NCI-H2227 treated with DMSO at 0.1 percent for 48 hours (cell line): ENCODE data around the gene DPYD.

Experiments
- DNase-seq: peaks from one replicate; lab custom pipeline; 2025; lab: John Stamatoyannopoulos, UW

Gene DPYD

DNA sequence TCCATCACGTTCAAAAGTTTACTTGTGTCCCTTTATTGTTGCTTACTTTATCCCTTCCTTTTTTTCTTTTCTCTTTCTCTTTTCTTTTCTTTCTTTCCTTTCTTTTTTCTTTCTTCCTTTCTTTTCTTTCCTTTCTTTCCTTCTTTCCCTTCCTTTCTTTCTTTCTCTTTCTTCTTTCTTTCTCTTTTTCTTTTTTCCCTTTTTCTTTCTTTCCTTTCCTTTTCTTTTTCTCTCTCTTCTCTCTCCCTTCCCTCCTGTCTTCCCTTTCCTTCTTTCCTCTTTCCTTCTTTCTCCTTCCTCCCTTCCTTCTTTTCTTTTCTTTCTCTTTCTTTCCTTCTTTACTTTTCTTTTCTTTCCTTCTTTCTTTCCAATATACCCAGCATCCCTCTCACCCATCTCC lies 391.2 kb downstream of the DPYD start:
- no peak for DNase-seq

DNA sequence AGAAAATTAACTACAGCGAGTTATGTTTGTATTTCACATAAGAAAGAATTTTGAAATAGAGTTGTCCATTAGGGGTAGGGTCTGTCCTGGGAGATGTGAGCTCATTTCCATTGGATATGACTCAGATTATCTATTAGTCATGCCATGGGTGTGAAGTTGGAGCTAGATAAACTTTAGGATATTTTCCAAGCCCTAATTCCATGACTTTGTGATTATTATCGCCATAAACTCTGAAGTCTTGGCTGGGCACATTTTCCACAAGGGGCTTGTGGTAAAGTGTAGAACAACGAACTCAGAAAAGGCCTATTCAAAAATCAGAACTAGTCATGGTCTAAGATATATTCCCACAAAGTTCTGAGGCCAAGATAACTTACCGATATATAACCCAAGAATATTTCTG lies 396.6 kb downstream of the DPYD start:
- no peak for DNase-seq

DNA sequence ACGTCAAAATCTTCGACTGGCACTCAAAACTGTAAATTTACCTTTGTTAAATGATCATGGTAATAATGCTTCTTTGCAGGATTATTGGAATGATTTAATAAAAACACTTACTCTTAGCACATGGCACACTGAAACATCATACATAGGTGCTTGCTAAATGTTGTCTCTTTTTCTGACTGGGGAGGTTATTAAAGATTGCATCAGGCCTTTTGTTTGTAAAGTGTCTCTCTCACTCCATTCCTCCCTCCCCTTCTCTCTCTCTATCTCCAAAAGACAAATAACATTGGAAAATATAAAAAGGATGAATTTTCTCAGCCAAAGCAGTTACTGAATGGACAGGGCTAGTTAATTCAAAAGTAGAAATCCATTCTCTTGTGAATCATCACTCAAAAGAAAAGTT lies 404.2 kb downstream of the DPYD start:
- no peak for DNase-seq

DNA sequence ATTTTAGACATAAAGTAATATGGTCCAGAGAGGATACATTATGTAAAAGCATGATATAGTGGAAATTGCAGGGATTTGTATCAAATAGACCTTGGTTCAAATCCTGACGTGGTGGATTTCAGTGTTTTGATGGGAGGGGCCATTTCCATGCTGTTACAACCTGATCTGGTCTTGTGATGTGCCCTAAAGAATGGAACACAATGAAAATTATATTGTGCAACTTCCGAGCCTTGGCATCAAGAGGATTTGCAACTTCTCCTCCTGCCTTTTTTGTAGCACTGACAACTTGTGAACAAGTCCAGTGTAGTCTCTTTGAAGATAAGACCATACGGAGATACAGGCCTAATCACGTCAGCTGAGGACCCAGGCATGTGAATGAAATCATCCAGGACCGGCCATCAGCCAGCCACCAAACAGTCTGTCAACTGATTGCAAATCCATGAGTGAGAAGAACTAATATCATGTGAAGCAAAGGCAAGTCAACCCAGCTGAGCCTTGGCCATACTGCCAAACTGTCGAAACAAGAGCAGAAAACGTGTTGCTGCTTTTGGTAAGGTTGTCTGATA lies 412.1 kb downstream of the DPYD start:
- no peak for DNase-seq

DNA sequence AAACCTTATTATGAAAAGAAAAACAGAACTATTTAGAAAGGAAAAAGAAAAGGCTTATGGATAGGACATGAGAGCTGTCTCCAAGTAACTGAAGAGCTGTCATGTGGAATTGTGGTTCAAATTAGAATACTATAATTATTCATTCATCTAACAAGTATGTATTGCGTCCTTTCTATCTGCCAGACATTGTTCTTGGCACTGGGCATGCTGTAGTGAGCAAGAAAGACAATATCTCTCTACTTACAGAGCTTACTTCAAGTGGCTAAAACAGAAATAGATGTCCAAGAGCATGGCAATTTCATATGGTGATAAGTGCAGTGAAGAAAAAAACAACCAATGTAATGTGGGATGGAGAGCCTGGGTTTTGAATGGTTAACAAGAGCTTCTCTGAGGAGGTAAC lies 413.0 kb downstream of the DPYD start:
- DNase-seq: no peak

DNA sequence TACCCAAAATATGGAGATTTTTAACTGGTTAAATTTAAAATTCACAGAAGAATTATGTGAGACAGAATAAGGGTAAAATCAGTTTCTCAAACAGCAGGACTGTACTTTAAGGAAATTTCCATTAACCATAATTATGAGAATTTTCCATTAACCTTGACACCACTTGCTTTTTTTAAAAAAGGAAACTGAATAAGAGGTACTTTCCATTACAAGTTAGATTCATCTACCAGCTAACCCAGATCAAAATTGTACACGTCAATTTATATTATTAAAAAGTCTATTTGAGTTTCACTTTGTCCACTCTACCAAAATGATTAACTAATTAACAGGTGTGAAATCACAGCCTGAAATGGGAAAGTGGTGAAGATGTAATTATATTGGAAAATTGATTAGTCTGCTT lies 414.5 kb downstream of the DPYD start:
- no peak for DNase-seq

DNA sequence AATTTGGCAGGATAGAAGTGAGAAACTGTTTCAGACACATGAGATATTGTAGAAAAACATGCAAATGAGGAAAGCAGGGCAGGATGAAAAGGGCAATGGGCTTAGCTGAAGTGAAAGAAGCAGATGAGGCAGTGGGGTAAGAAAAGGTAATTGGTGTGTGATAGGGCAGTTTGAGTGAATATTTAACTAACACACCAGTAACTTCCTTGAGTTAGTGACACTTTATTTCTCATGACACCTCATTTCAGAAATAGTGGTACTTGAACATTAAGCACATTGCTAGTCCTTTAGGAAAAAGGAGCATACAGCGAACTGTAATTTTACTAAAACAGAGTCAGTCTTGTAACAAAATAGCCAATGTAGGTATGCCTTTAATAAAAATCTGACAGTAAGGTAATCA lies 415.0 kb downstream of the DPYD start:
- no peak for DNase-seq

DNA sequence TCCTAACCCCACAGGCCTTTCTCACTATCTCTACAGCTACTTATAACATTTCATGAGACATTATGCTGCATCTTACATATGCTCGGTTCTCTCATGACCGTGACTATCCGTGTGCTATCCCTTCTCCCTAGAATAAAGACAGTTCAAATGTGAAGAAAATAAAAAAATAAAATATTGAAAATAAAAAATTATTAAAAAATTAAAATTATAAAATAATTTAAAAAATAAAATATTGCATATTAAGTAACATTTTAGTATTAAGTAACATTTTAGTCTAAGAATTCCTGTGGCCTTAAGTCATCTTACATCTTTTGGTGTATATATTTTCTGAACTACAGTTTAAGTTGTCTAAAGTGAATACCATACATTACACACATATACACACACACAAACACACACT lies 415.5 kb downstream of the DPYD start:
- DNase-seq: no peak

DNA sequence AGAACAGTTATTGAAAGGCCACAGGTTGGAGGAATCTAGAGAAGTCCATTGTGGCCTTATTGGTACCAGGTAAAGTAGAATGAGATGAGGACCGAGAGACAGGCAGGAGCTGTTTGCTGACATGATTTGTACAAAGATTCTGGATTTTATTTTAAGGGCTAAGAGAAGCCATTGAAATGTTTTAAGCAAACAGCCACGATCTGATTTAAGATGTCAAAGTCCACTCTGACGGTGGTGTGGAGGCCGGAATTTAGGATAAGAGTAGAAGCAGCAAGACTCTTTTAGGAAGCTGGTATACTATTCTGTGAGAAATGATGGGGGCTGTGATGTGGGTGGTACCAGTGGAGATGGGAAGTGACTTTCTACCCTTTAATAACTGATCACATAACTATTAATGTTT lies 418.5 kb downstream of the DPYD start:
- no peak for DNase-seq

DNA sequence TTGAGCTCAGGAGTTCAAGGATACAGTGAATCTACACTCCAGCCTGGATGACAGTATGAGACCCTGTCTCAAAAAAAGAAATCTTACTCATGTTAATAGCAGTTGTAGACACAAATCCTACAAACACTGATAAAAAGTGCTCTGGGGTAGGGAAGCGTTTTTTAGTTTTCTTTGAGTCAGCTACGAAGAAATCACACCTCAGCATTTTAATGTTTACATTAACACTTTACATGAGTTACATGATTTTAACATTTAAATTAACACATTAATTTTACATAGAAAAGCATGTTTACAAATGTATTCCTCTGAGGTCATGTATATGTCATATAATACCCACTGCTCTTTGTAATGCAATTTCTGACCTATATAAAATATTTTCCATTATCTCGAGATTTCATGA lies 419.2 kb downstream of the DPYD start:
- DNase-seq: no peak

DNA sequence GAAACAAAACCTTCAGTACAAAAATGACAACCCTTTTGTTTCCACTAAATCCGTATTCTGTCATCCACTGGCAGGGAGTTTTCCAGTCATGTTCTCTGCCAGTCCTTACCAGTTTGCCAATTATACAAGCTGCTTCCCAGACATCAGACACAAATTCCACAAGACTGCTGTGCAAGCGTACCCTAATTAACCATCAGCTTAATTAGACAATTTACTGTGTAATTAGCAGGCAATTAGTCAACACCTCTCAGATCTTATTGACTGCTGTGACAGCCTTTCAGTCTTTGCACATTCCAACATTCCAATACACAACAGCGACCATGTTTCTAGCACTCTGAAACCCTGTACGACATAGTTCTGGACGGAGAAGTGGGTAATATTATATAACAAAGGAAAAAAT lies 420.1 kb downstream of the DPYD start:
- no peak for DNase-seq

DNA sequence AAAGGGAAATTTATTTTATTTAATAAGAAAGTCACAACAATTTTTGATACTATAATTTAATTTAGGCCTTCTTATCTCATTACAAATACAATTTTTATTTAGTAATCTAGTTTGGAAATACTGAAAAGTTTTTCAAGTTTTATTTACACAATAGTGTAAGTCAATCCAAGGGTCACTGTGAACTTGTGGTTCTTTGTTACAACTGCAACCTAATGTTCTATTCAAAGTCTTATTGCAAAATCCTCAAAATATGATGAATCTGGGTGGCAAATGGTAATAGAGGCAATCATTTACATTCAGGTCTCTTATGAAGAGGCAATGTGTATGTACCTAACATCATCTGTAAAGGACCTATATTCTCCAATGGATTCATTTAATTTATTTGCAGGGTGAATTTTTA lies 421.2 kb downstream of the DPYD start:
- DNase-seq: no peak

DNA sequence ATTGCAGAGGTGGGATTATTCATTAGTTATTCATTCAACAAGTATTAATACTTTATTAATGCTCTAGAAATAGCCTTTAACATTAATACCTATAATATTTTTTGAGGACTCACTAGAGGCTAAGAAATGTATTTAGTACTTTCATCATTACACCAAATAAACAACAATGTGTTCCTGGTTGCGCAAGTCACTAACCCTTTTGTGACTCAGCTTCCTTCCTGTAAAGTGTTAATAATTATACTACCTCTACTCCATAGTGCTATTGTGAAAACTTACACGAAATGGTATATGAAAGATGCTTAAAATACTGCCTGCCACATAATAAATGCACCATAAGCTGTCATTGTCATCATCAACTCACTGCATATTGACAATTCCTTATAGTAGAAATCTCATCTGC lies 431.0 kb downstream of the DPYD start:
- DNase-seq: no peak

DNA sequence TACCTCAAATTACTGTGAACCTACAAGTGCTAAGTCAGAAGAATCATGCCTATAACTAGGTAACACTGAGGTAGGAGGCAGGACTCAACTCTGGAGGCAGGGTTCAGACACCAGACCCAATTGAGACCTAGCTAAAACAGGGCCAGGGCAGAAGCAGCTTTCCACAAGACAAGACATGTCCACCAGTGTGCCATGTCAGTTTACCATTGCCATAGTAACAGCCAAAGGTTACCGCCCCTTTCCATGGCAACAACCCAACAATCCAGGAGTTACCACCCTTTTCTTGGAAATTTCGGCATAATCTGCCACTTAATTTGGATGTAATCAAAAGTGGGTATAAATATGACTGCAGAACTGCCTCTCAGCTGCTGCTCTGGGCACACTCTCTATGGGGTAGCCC lies 432.3 kb downstream of the DPYD start:
- no peak for DNase-seq

DNA sequence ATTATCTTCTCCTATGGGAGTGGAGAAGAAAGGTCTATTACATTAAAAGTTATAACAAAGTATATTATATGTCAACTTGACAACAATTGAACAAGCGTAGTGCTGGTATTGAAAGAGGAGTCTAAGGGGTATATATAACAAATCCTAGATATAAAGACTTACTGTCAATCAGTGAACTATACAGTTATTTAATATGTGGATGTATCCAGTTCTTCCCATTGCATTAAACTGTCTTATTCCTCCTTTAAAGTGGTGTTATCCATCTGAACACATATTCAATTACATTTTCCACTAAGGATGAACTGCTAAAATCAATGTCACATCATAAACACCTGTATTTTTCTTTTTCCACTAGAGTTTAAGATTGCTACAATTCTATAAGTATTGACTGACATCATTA lies 438.8 kb downstream of the DPYD start:
- no peak for DNase-seq

DNA sequence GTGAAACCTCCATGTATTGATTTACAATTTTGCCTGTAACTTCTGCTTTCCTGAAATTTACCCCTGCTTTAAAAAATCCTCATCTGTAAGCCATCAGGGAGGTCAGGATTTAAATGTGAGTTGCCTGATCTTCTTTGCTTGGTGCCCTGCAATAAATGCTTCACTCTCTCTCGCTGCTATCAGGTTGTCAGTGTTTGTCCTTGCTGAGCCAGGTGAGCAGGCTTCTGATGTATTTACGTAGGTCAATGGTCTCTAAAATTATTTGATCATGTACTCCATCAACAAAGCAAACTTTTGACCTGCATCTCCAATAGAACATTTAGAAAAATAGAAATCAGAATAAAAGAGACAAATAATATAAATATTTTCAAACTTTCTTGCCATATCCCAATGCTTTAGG lies 453.4 kb downstream of the DPYD start:
- DNase-seq: no peak

DNA sequence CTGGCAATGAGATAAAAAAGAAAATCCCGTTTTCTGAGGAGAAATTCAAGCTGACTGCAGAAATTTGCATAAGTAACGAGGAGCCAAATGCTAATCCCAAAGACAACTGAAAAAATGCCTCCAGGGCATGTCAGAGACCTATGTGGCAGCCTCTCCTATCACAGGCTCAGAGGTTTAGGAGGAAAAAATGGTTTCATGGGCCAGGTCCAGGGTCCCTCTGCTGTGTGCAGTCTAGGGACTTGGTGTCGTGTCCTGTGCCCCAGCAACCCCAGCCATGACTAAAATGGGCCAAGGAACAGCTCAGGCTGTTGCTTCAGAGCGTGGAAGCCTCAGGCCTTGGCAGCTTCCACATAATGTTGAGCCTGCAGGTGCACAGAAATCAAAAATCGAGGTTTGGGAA lies 456.5 kb downstream of the DPYD start:
- no peak for DNase-seq

DNA sequence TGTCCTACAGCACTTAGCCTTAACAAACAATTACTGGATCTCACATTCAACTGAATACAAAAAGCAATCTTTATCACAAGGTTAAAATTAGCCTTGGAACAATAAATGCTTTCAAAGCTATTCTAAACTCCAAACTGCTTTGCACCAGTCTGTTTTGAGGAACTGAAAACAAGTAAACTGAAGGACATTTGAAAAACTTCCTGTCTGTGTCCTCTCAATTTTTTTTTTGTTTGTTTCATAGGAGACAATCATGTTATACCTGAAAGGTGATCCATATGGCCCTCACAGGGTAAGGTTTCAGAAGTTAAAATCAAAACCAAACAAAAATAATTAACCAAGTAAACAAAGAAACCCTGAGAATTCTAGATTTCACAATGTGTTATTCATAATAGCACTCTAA lies 459.1 kb downstream of the DPYD start:
- no peak for DNase-seq

DNA sequence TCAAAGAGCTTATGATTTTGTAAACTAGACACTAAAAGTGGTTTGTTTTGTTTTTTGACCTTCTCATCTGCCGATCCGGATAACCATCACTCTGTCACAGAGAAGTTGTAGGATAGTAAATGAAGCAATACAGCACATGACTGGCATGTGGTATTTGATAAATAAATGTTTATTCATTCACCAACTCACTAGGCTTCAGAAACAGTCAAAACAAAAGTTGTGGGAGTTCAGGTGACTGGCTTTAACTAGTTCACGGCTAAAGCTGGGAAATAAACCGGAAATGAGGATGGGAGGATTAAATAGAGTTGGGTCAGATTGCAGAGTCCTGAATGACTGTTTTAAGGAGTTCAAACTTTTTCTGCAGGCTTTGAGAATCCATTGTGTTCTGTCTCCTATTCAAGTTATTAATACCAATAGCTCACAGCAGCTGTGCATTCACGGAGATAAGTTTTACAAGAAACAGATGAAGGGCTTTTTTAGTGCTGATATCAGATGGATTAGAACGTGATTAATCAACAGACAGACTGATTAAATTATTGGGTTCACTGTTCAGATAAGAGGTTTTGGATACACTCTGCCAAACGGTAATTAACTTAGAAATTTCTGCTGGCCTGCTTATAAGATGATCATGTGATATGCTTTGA lies 463.3 kb downstream of the DPYD start:
- DNase-seq: no peak

DNA sequence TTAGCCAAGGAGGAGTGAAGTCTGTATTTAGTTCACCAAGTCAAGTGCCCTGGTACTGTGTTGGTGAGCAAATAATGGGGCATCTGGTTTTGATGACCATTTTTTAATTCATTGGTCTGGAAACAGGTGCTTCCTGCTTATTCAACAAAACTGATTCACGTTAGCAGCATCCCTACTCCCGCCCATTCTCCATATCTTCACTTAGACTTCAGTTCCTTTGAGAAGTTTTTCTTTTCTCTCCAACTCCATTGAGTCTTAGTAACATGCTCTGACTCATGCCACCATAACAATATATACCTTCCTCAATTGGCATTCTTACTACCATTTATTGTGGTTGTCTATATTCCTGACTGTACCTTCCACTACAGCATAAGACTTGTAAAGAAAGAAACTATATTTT lies 468.9 kb downstream of the DPYD start:
- no peak for DNase-seq

DNA sequence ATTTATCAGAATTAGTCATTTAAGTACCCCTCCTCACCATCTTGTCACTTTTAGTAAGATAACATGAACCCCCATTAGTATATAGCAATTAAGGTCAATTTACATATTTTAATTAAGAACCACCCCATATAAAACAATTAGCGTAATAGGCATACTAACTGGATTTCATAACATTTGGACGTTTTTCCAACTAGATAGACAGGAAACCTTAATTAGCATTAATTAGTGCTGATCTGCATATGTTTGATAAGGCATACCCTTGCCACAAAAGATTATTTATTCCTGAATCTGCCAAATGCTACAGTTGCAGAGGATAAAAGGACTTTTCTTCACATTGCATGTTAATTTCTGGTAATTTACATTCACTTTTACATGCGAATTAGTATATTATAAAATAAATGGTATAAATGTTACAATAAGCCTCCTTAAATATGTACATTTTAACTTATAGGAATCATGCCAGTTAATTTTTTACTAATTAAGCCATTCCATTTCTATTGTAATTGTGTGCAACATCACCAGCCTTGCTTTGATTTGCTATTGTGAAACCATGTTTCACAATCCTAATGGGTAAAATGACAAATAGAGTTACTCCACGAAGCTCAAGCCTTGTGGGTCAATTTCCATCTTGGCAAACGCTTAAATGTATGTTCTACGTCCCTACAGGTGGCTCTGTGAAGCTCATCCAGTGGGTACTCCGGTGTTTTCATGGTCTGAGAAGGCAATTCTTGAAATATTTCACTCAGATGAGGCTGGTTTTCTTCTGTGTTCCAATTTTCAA lies 469.6 kb downstream of the DPYD start:
- no peak for DNase-seq

DNA sequence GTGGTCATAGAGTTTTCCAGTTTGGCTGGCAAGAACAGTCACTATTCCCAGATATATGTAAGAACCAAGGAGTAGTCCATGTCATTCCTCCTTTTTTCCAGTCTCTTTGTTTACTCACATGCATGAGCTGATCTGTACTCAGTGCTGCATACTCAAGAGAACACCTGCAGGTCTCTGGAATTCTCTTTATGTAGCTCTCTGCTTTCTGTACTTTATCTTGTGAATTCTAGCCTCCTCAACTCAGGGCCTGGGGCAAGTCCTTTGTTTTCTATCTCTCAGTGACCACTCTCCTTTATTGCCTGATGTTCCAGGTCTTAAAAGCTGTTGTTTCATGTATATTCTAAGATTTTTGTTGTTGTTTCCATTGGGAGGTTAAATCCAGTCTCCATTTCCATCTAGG lies 478.9 kb downstream of the DPYD start:
- no peak for DNase-seq

DNA sequence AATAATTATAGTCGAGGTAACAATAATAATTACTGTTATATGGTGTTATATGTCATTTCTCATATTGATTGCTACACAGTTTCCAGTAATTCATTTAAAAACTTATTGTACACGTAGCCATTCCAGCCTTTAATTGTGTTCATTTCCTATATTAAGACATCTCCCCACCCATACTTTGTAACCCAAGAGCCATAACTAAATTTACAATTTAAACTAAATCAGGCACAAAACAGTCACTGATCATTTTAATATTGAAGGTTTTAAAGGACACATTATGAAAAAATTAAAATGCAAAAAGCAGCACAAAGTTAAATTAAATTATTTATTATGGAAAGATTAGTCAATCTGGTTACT lies 487.0 kb downstream of the DPYD start:
- no peak for DNase-seq
